GM18499 (cell line): Measurements from ENCODE around the gene GCAT.

ENCODE experiments used
- ATAC-seq: cut with Tn5 transposase; IDR thresholded peaks from one replicate; pipeline ENCODE4 v1.9.1; 2021; ENCODE audit warnings: moderate number of reproducible peaks; ENCODE audit not compliant: insufficient read depth, unreplicated experiment

Gene GCAT

GRCh38 chr22:37807410-37808293 is at the start of gene GCAT:
TSS of gene GCAT (plus strand) at chr22:37807934. CDS start at chr22:37807968, 34 bp downstream.
- ATAC-seq, result no peak

GRCh38 chr22:37758694-37759093 is 49.0 kb upstream of the GCAT start:
- ATAC-seq, result no peak

- no peak for ATAC-seq
These were observed 48.5 kb upstream of the GCAT start for GRCh38 chr22:37759281-37759680.

- no peak for ATAC-seq
These were observed 47.6 kb upstream of the GCAT start for GRCh38 chr22:37760152-37760551.

- no peak for ATAC-seq
These were observed 45.3 kb upstream of the GCAT start for GRCh38 chr22:37762389-37762836.

- no peak for ATAC-seq
These were observed 44.7 kb upstream of the GCAT start for GRCh38 chr22:37763012-37763411.

GRCh38 chr22:37763652-37764051 is 44.1 kb upstream of the GCAT start:
- no peak for ATAC-seq

- ATAC-seq, result no peak
These were observed 43.1 kb upstream of the GCAT start for GRCh38 chr22:37764622-37765021.

GRCh38 chr22:37765498-37765897 is 42.2 kb upstream of the GCAT start:
- no peak for ATAC-seq

- no peak for ATAC-seq
These were observed 41.7 kb upstream of the GCAT start for GRCh38 chr22:37765953-37766576.

- ATAC-seq, result no peak
These were observed 39.5 kb upstream of the GCAT start for GRCh38 chr22:37768273-37768672.

GRCh38 chr22:37769056-37769455 is 38.7 kb upstream of the GCAT start:
- ATAC-seq, result no peak

- no peak for ATAC-seq
These were observed 36.7 kb upstream of the GCAT start for GRCh38 chr22:37771081-37771480.

- no peak for ATAC-seq
These were observed 35.9 kb upstream of the GCAT start for GRCh38 chr22:37771702-37772427.

- no peak for ATAC-seq
These were observed 33.0 kb upstream of the GCAT start for GRCh38 chr22:37774728-37775127.

GRCh38 chr22:37775785-37776638 is 31.7 kb upstream of the GCAT start:
- ATAC-seq, result no peak

GRCh38 chr22:37776639-37777005 is 31.1 kb upstream of the GCAT start:
- ATAC-seq, result no peak

- no peak for ATAC-seq
These were observed 30.5 kb upstream of the GCAT start for GRCh38 chr22:37777122-37777687.

GRCh38 chr22:37778370-37779009 is 29.2 kb upstream of the GCAT start:
- no peak for ATAC-seq
